ENCODE data around the gene LPCAT3.

GRCh38 chr12:6962285-6963015 is 55.8 kb downstream of the LPCAT3 start:
- TF ChIP-seq, protein P1, sequence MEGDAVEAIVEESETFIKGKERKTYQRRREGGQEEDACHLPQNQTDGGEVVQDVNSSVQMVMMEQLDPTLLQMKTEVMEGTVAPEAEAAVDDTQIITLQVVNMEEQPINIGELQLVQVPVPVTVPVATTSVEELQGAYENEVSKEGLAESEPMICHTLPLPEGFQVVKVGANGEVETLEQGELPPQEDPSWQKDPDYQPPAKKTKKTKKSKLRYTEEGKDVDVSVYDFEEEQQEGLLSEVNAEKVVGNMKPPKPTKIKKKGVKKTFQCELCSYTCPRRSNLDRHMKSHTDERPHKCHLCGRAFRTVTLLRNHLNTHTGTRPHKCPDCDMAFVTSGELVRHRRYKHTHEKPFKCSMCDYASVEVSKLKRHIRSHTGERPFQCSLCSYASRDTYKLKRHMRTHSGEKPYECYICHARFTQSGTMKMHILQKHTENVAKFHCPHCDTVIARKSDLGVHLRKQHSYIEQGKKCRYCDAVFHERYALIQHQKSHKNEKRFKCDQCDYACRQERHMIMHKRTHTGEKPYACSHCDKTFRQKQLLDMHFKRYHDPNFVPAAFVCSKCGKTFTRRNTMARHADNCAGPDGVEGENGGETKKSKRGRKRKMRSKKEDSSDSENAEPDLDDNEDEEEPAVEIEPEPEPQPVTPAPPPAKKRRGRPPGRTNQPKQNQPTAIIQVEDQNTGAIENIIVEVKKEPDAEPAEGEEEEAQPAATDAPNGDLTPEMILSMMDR (IDR thresholded peaks at IDR 0.05), result no peak
- TF ChIP-seq POLR2A (IDR thresholded peaks at IDR 0.05), result no peak
